ENCODE measurements around the gene EYA2. TPM values are rescaled to one million over a fixed set of nuclear protein-coding genes. Genes with fewer than 3 reads are reported as not detected.

The EYA2 gene
- total RNA-seq, 1 donor from 2014 or later = not detected

GRCh38 chr20:46890682-46891081, 4.0 kb upstream of the EYA2 start:
- no peaks in the 10 kb centered on the region for H3K36me3 ChIP-seq (ENCODE audit: control insufficient read depth, insufficient read depth, low read length)
- peaks cover 18% of the 10 kb centered on the region for H3K27me3 ChIP-seq (ENCODE audit: control insufficient read depth, insufficient read depth, low read length)
- TF ChIP-seq CTCF (IDR thresholded peaks at IDR 0.05; ENCODE audit: insufficient read depth, low read length, poor library complexity, severe bottlenecking) = no peak
- no peak for DNase-seq (ENCODE audit: low read depth)
- H3K4me3 ChIP-seq (ENCODE audit: low read depth, low read length) = no peak overlapping the region

- Histone ChIP-seq H3K36me3 (ENCODE audit: control insufficient read depth, insufficient read depth, low read length) (no peaks in the 10 kb centered on the region), H3K27me3 (ENCODE audit: control insufficient read depth, insufficient read depth, low read length) (peaks cover 32% of the 10 kb centered on the region), H3K4me3 (ENCODE audit: low read depth, low read length) (no peak overlapping the region)
- no peak for TF ChIP-seq CTCF (IDR thresholded peaks at IDR 0.05; ENCODE audit: insufficient read depth, low read length, poor library complexity, severe bottlenecking)
- no peak for DNase-seq (ENCODE audit: low read depth)
Observed at GRCh38 chr20:46893051-46893450, 1.6 kb upstream of the EYA2 start.

- no peaks in the 10 kb centered on the region for H3K36me3 ChIP-seq (ENCODE audit: control insufficient read depth, insufficient read depth, low read length)
- no peak for TF ChIP-seq CTCF (IDR thresholded peaks at IDR 0.05; ENCODE audit: insufficient read depth, low read length, poor library complexity, severe bottlenecking)
- H3K4me3 ChIP-seq (ENCODE audit: low read depth, low read length) = no peak overlapping the region
- no peak for DNase-seq (ENCODE audit: low read depth)
- H3K27me3 ChIP-seq (ENCODE audit: control insufficient read depth, insufficient read depth, low read length) = peaks cover 34% of the 10 kb centered on the region
Observed at GRCh38 chr20:46893877-46894578, 615 bp upstream of the EYA2 start.

- Histone ChIP-seq H3K4me3 (ENCODE audit: low read depth, low read length) (no peak overlapping the region), H3K27me3 (ENCODE audit: control insufficient read depth, insufficient read depth, low read length) (peaks cover 37% of the 10 kb centered on the region), H3K36me3 (ENCODE audit: control insufficient read depth, insufficient read depth, low read length) (no peaks in the 10 kb centered on the region)
- no peak for TF ChIP-seq CTCF (IDR thresholded peaks at IDR 0.05; ENCODE audit: insufficient read depth, low read length, poor library complexity, severe bottlenecking)
- DNase-seq (ENCODE audit: low read depth) = no peak
Observed at GRCh38 chr20:46894971-46895905, 595 bp downstream of the EYA2 start.

GRCh38 chr20:46895906-46896242, 1.2 kb downstream of the EYA2 start:
- DNase-seq (ENCODE audit: low read depth) = no peak
- Histone ChIP-seq H3K36me3 (ENCODE audit: control insufficient read depth, insufficient read depth, low read length) (no peaks in the 10 kb centered on the region), H3K27me3 (ENCODE audit: control insufficient read depth, insufficient read depth, low read length) (peaks cover 37% of the 10 kb centered on the region), H3K4me3 (ENCODE audit: low read depth, low read length) (no peak overlapping the region)
- no peak for TF ChIP-seq CTCF (IDR thresholded peaks at IDR 0.05; ENCODE audit: insufficient read depth, low read length, poor library complexity, severe bottlenecking)

Data from kidney epithelial cell (primary cell).